ENCODE measurements around the gene NUAK1.

The NUAK1 gene

DNA sequence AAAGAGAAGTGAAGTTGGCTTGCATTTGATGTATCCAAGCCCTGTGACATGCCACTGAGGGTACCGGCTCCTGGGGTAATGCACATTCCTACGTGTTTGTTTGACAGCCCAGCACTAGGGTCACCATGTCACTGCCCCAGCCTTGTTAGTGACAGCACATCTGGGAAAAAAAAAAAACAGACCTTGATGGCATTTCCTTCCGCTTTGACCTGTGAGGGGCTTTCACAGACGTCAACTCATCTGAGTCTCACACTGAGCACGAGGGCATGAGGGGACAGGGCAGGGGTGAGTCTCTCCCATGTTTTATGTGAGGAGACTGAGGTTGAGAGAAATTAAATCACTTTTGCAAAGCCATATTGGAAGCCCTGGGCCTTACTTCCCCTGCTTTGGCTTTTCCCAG, 111.5 kb downstream of the NUAK1 start:
- Histone ChIP-seq H3K27ac (replicated peaks; ENCODE audit: low read length) (no peak overlapping the region), H3K23ac (ENCODE audit: low read depth, low read length, poor library complexity) (no peak overlapping the region), H3K18ac (ENCODE audit: low read length) (no peak overlapping the region), H3K79me1 (ENCODE audit: low read depth, low read length) (no peaks in the 10 kb centered on the region), H3K4ac (ENCODE audit: low read length) (no peak overlapping the region), H3K27me3 (ENCODE audit: control insufficient read depth in 3 of 3, insufficient read depth in 3 of 3, low read depth in 1 of 3, low read length in 3 of 3) (no peaks in the 10 kb centered on the region), H2BK12ac (ENCODE audit: low read length) (no peak overlapping the region), H2BK120ac (ENCODE audit: low read depth, low read length) (no peak overlapping the region), H3K14ac (ENCODE audit: low read length) (no peak overlapping the region), H2AFZ (ENCODE audit: low read length) (no peak overlapping the region), H2BK15ac (ENCODE audit: low read length) (no peak overlapping the region), H3K4me1 (ENCODE audit: control insufficient read depth in 2 of 2, insufficient read depth in 1 of 2, low read depth in 1 of 2, low read length in 2 of 2) (peaks cover 8 to 19% of the 10 kb centered on the region in 2 donors), H3K36me3 (replicated peaks in 1 of 2; ENCODE audit: control insufficient read depth in 2 of 2, insufficient read depth in 2 of 2, low read length in 2 of 2) (no peaks in the 10 kb centered on the region), H4K91ac (ENCODE audit: low read depth, low read length, poor library complexity) (no peak overlapping the region), H3K9me3 (replicated peaks in 1 of 2; ENCODE audit: control insufficient read depth in 2 of 2, insufficient read depth in 1 of 2, low read depth in 1 of 2, low read length in 2 of 2) (no peaks in the 10 kb centered on the region), H2AK5ac (ENCODE audit: low read depth, low read length) (no peak overlapping the region), H4K8ac (ENCODE audit: low read depth, low read length) (no peak overlapping the region), H3K4me2 (ENCODE audit: insufficient read depth, low read length, poor library complexity, severe bottlenecking) (no peak overlapping the region), H3K9ac (ENCODE audit: low read depth, low read length, poor library complexity) (no peak overlapping the region), H2BK5ac (ENCODE audit: low read length) (no peak overlapping the region), H3K4me3 (ENCODE audit: low read length in 2 of 2) (no peak overlapping the region)
- no CpG with 5 or more reads among the region's 5 CpGs for WGBS, 2 donors (ENCODE audit: extremely low coverage in 2 of 2, insufficient read length in 2 of 2, insufficient replicate concordance in 1 of 2)
- no peak for DNase-seq (ENCODE audit: low spot score)

- Histone ChIP-seq H3K27me3 (ENCODE audit: control insufficient read depth in 3 of 3, insufficient read depth in 3 of 3, low read depth in 1 of 3, low read length in 3 of 3) (no peaks in the 10 kb centered on the region), H3K4ac (ENCODE audit: low read length) (no peak overlapping the region), H3K4me3 (ENCODE audit: low read length in 2 of 2) (no peak overlapping the region), H2AFZ (ENCODE audit: low read length) (no peak overlapping the region), H3K9ac (ENCODE audit: low read depth, low read length, poor library complexity) (no peak overlapping the region), H3K4me2 (ENCODE audit: insufficient read depth, low read length, poor library complexity, severe bottlenecking) (no peak overlapping the region), H2BK5ac (ENCODE audit: low read length) (no peak overlapping the region), H3K4me1 (ENCODE audit: control insufficient read depth in 2 of 2, insufficient read depth in 1 of 2, low read depth in 1 of 2, low read length in 2 of 2) (peaks cover 4 to 19% of the 10 kb centered on the region in 2 donors), H4K91ac (ENCODE audit: low read depth, low read length, poor library complexity) (no peak overlapping the region), H3K27ac (replicated peaks; ENCODE audit: low read length) (no peak overlapping the region), H2AK5ac (ENCODE audit: low read depth, low read length) (no peak overlapping the region), H2BK120ac (ENCODE audit: low read depth, low read length) (no peak overlapping the region), H4K8ac (ENCODE audit: low read depth, low read length) (no peak overlapping the region), H3K14ac (ENCODE audit: low read length) (no peak overlapping the region), H3K18ac (ENCODE audit: low read length) (no peak overlapping the region), H3K9me3 (replicated peaks in 1 of 2; ENCODE audit: control insufficient read depth in 2 of 2, insufficient read depth in 1 of 2, low read depth in 1 of 2, low read length in 2 of 2) (peaks cover 0 to 2% of the 10 kb centered on the region in 2 donors), H3K36me3 (replicated peaks in 1 of 2; ENCODE audit: control insufficient read depth in 2 of 2, insufficient read depth in 2 of 2, low read length in 2 of 2) (no peaks in the 10 kb centered on the region), H2BK12ac (ENCODE audit: low read length) (no peak overlapping the region), H3K79me1 (ENCODE audit: low read depth, low read length) (no peaks in the 10 kb centered on the region), H3K23ac (ENCODE audit: low read depth, low read length, poor library complexity) (no peak overlapping the region), H2BK15ac (ENCODE audit: low read length) (no peak overlapping the region)
- no peak for DNase-seq (ENCODE audit: low spot score)
- WGBS, 2 donors (ENCODE audit: extremely low coverage in 2 of 2, insufficient read length in 2 of 2, insufficient replicate concordance in 1 of 2), result no CpG with 5 or more reads among the region's 2 CpGs
These were observed 113.6 kb downstream of the NUAK1 start for GRCh38 chr12:106025129-106025528.

DNA sequence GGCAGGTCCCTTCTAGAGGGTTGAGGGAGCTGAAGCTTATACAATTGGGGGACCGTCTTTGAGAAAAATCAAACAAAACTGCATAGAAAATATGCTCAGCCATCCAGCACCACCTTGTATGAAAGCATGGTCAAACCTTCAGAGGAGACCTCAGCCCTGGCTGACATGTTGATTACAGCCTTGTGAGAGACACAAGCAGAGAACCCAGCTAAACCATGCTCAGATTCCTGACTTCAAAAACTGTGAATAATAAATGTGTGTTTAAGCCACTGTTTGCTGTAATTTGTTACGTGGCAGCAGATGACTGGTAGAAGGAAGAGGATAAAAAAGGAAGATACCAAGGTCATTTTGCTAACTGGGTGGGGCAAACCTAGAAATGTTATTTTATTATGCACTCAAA, 115.7 kb downstream of the NUAK1 start:
- no peak overlapping the region for H2AK5ac ChIP-seq (ENCODE audit: low read depth, low read length)
- H3K23ac ChIP-seq (ENCODE audit: low read depth, low read length, poor library complexity), result no peak overlapping the region
- no peak overlapping the region for H3K9ac ChIP-seq (ENCODE audit: low read depth, low read length, poor library complexity)
- no peaks in the 10 kb centered on the region for H3K27me3 ChIP-seq (ENCODE audit: control insufficient read depth in 3 of 3, insufficient read depth in 3 of 3, low read depth in 1 of 3, low read length in 3 of 3)
- no CpG with 5 or more reads among the region's 2 CpGs for WGBS, 2 donors (ENCODE audit: extremely low coverage in 2 of 2, insufficient read length in 2 of 2, insufficient replicate concordance in 1 of 2)
- no peak overlapping the region for H4K8ac ChIP-seq (ENCODE audit: low read depth, low read length)
- no peak overlapping the region for H2BK15ac ChIP-seq (ENCODE audit: low read length)
- H3K4me3 ChIP-seq (ENCODE audit: low read length in 2 of 2), result no peak overlapping the region
- H3K4ac ChIP-seq (ENCODE audit: low read length), result no peak overlapping the region
- no peak overlapping the region for H3K18ac ChIP-seq (ENCODE audit: low read length)
- no peak overlapping the region for H2BK120ac ChIP-seq (ENCODE audit: low read depth, low read length)
- peaks cover 6 to 20% of the 10 kb centered on the region in 2 donors for H3K9me3 ChIP-seq (replicated peaks in 1 of 2; ENCODE audit: control insufficient read depth in 2 of 2, insufficient read depth in 1 of 2, low read depth in 1 of 2, low read length in 2 of 2)
- H3K4me2 ChIP-seq (ENCODE audit: insufficient read depth, low read length, poor library complexity, severe bottlenecking), result no peak overlapping the region
- H3K14ac ChIP-seq (ENCODE audit: low read length), result no peak overlapping the region
- peaks cover 4 to 14% of the 10 kb centered on the region in 2 donors for H3K4me1 ChIP-seq (ENCODE audit: control insufficient read depth in 2 of 2, insufficient read depth in 1 of 2, low read depth in 1 of 2, low read length in 2 of 2)
- H4K91ac ChIP-seq (ENCODE audit: low read depth, low read length, poor library complexity), result no peak overlapping the region
- H3K79me1 ChIP-seq (ENCODE audit: low read depth, low read length), result no peaks in the 10 kb centered on the region
- no peak overlapping the region for H2BK12ac ChIP-seq (ENCODE audit: low read length)
- H3K27ac ChIP-seq (replicated peaks; ENCODE audit: low read length), result no peak overlapping the region
- no peak overlapping the region for H2BK5ac ChIP-seq (ENCODE audit: low read length)
- no peak for DNase-seq (ENCODE audit: low spot score)
- H3K36me3 ChIP-seq (replicated peaks in 1 of 2; ENCODE audit: control insufficient read depth in 2 of 2, insufficient read depth in 2 of 2, low read length in 2 of 2), result no peaks in the 10 kb centered on the region
- H2AFZ ChIP-seq (ENCODE audit: low read length), result no peak overlapping the region

GRCh38 chr12:106022568-106023012, 116.2 kb downstream of the NUAK1 start:
- Histone ChIP-seq H3K27me3 (ENCODE audit: control insufficient read depth in 3 of 3, insufficient read depth in 3 of 3, low read depth in 1 of 3, low read length in 3 of 3) (no peaks in the 10 kb centered on the region), H2BK15ac (ENCODE audit: low read length) (no peak overlapping the region), H2BK120ac (ENCODE audit: low read depth, low read length) (no peak overlapping the region), H2BK12ac (ENCODE audit: low read length) (no peak overlapping the region), H3K79me1 (ENCODE audit: low read depth, low read length) (no peaks in the 10 kb centered on the region), H3K27ac (replicated peaks; ENCODE audit: low read length) (no peak overlapping the region), H2AFZ (ENCODE audit: low read length) (no peak overlapping the region), H3K4me3 (ENCODE audit: low read length in 2 of 2) (no peak overlapping the region), H3K14ac (ENCODE audit: low read length) (no peak overlapping the region), H3K36me3 (replicated peaks in 1 of 2; ENCODE audit: control insufficient read depth in 2 of 2, insufficient read depth in 2 of 2, low read length in 2 of 2) (no peaks in the 10 kb centered on the region), H4K91ac (ENCODE audit: low read depth, low read length, poor library complexity) (no peak overlapping the region), H3K18ac (ENCODE audit: low read length) (no peak overlapping the region), H2AK5ac (ENCODE audit: low read depth, low read length) (no peak overlapping the region), H3K4ac (ENCODE audit: low read length) (no peak overlapping the region), H3K4me1 (ENCODE audit: control insufficient read depth in 2 of 2, insufficient read depth in 1 of 2, low read depth in 1 of 2, low read length in 2 of 2) (peaks cover 4 to 13% of the 10 kb centered on the region in 2 donors), H4K8ac (ENCODE audit: low read depth, low read length) (no peak overlapping the region), H3K4me2 (ENCODE audit: insufficient read depth, low read length, poor library complexity, severe bottlenecking) (no peak overlapping the region), H3K9me3 (replicated peaks in 1 of 2; ENCODE audit: control insufficient read depth in 2 of 2, insufficient read depth in 1 of 2, low read depth in 1 of 2, low read length in 2 of 2) (peaks cover 6 to 21% of the 10 kb centered on the region in 2 donors), H3K23ac (ENCODE audit: low read depth, low read length, poor library complexity) (no peak overlapping the region), H3K9ac (ENCODE audit: low read depth, low read length, poor library complexity) (no peak overlapping the region), H2BK5ac (ENCODE audit: low read length) (no peak overlapping the region)
- DNase-seq (ENCODE audit: low spot score), result no peak
- no CpG with 5 or more reads among the region's 5 CpGs for WGBS, 2 donors (ENCODE audit: extremely low coverage in 2 of 2, insufficient read length in 2 of 2, insufficient replicate concordance in 1 of 2)

Data from neuronal stem cell (in vitro differentiated cells).